ENCODE results near the gene KCNA3.

DNA sequence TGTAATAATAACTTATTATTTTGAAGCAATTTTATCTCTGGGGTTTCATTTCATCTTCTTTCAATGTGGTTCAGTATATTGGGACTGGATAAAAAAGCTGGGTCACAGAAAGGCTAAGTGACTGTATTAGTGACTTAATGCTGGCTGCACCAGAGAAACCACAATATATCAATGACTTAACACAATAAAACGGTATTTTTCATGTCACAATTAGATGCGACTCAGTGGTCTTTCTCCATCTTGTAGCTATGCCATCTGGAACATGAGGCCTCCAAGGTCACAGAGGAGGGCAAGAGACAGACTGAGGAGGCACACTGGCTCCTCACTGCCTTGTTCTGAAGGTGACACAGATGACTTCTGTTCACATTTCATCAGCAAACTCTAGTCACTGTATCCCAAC, 26.0 kb upstream of the KCNA3 start:
- no peak for TF ChIP-seq POLR2A (IDR thresholded peaks at IDR 0.05)
- no peak for TF ChIP-seq POLR2AphosphoS5 (IDR thresholded peaks at IDR 0.05)
- TF ChIP-seq, protein P1, sequence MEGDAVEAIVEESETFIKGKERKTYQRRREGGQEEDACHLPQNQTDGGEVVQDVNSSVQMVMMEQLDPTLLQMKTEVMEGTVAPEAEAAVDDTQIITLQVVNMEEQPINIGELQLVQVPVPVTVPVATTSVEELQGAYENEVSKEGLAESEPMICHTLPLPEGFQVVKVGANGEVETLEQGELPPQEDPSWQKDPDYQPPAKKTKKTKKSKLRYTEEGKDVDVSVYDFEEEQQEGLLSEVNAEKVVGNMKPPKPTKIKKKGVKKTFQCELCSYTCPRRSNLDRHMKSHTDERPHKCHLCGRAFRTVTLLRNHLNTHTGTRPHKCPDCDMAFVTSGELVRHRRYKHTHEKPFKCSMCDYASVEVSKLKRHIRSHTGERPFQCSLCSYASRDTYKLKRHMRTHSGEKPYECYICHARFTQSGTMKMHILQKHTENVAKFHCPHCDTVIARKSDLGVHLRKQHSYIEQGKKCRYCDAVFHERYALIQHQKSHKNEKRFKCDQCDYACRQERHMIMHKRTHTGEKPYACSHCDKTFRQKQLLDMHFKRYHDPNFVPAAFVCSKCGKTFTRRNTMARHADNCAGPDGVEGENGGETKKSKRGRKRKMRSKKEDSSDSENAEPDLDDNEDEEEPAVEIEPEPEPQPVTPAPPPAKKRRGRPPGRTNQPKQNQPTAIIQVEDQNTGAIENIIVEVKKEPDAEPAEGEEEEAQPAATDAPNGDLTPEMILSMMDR (IDR thresholded peaks at IDR 0.05) = no peak
- no peak for TF ChIP-seq EP300 (IDR thresholded peaks at IDR 0.05)

Measured in stomach (tissue), 4 donors.